Epithelial cell of esophagus (primary cell): ENCODE data around the gene QKI.

Experiments used
- DNase-seq: peaks from one replicate; pipeline ENCODE4 v3.0.0; 2010; ENCODE audit warnings: low read depth
- H3K4me3 ChIP-seq: 2 replicates; pipeline ENCODE4 v1.5.1; 2011; ENCODE audit warnings: mild to moderate bottlenecking, low read length, control low read depth
- CTCF ChIP-seq: IDR thresholded peaks from 2 replicates; pipeline ENCODE4 v1.5.1; 2011; ENCODE audit warnings: low read depth, mild to moderate bottlenecking, low read length, control low read depth, inconsistent platforms; ENCODE audit not compliant: insufficient read depth; ENCODE audit errors: missing control alignments

Gene QKI

GRCh38 chr6:163570579-163571231 is 156.2 kb downstream of the QKI start:
- H3K4me3 ChIP-seq, result no peak overlapping the region
- DNase-seq, result no peak
- TF ChIP-seq CTCF, result no peak

GRCh38 chr6:163571730-163572129 is 157.2 kb downstream of the QKI start:
- TF ChIP-seq CTCF, result no peak
- no peak overlapping the region for H3K4me3 ChIP-seq
- DNase-seq, result peak; percentile 40

- no peak for TF ChIP-seq CTCF
- H3K4me3 ChIP-seq, result no peak overlapping the region
- no peak for DNase-seq
Observed at GRCh38 chr6:163572612-163573011, 158.1 kb downstream of the QKI start.

GRCh38 chr6:163573503-163574179 is 159.1 kb downstream of the QKI start:
- no peak for DNase-seq
- H3K4me3 ChIP-seq, result no peak overlapping the region
- no peak for TF ChIP-seq CTCF

- no peak for DNase-seq
- H3K4me3 ChIP-seq, result no peak overlapping the region
- TF ChIP-seq CTCF, result no peak
Observed at GRCh38 chr6:163576114-163576513, 161.6 kb downstream of the QKI start.

- no peak for DNase-seq
- TF ChIP-seq CTCF, result no peak
- no peak overlapping the region for H3K4me3 ChIP-seq
Observed at GRCh38 chr6:163577404-163577803, 162.9 kb downstream of the QKI start.

- H3K4me3 ChIP-seq, result no peak overlapping the region
- no peak for TF ChIP-seq CTCF
- DNase-seq, result no peak
Observed at GRCh38 chr6:163579111-163579879, 164.8 kb downstream of the QKI start.
